ENCODE results near the gene ZNF26.

The ZNF26 gene

DNA sequence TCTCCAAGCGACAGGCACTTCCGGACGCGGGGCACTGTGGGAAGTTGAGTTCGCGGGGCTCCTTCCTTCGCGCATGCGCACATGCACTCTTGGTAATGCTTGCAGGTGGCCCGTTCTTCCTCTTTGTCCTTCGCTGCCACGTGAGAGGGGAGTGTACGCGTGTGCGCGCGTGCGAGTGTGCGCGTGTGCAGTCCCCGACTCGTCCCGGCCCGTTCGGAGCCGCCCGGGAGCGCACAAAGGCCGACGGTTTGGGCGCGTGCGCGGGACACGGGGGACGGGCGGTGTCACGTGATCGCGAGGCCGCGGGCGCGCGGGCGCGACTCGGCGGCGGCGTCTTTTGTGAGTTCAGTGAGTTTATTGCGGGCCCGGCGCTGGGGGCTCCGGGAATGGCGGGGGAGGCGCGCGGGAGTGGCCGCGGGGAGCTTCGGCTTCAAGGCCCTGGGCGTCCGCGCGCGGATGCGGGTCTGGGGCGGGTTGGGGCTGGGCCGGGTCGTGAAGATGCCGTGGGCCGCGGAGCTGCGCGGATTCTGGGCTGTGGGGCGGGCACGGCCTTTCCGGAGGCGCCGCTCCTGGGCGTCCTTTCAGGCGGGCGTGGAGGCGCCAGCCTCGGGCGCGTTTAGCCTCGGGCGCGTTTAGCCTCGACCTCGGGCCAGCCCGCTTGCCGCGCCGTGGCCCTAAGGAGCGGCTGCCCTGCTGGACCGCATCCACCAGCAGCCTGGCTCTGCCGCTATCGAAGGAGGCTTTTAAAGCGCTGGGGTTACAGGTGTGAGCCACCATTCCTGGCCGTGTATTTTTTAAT, 51.2 kb downstream of the ZNF26 start, which contains the start of gene ZNF84:
TSS of gene ZNF84 (plus strand) at position 303 of the 799 bp plus-strand sequence. CDS start 3,959 bp downstream, outside the sequence.
- H3K9me3 ChIP-seq (ENCODE audit: low read length) = peaks cover 34% of the 10 kb centered on the region
- H3K9ac ChIP-seq (ENCODE audit: low read length) = peak within 1 kb of the TSS; percentile 59
- peaks cover 15% of the 10 kb centered on the region for H3K36me3 ChIP-seq (ENCODE audit: insufficient read depth, low read length)
- H3K27ac ChIP-seq (ENCODE audit: low read depth, low read length) = peak within 1 kb of the TSS; percentile 87
- peaks cover 4% of the 10 kb centered on the region for H3K4me1 ChIP-seq (ENCODE audit: insufficient read depth, low read length)
- peak within 1 kb of the TSS; percentile 48 to 67 for H3K4me3 ChIP-seq (ENCODE audit: low read depth in 1 of 2, low read length in 2 of 2)
- no peaks in the 10 kb centered on the region for H3K27me3 ChIP-seq (ENCODE audit: control insufficient read depth in 1 of 2, insufficient read depth in 2 of 2, low read length in 2 of 2)

DNA sequence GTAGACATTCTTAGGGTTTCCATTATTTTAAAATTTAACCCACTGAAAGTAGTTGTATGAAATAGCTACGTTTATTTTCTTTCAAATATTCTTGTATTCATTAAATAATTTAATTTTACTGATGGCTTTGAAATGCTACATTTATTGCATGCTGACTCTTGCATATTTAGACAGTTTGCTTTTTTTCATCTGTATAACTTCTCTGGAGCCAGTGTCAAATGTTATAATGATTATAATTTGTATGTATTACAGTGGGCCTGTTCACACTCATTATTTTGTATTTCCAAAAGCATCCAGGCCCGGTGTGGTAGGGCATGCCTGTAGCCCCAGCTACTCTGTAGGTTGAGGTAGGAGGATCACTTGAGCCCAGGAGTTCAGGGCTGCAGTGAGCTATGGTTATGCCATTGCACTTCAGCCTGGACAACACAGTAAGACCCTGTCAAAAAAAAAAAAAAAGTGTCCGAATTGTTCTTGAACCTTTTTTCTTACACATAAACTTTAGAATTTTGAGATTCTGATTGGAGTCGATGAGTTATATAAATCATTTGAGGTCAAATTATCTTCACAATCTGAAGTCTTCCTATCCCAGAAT, 52.0 kb downstream of the ZNF26 start:
- H3K9me3 ChIP-seq (ENCODE audit: low read length) = peaks cover 40% of the 10 kb centered on the region
- no peak overlapping the region for H3K9ac ChIP-seq (ENCODE audit: low read length)
- peaks cover 23% of the 10 kb centered on the region for H3K36me3 ChIP-seq (ENCODE audit: insufficient read depth, low read length)
- peaks cover 4% of the 10 kb centered on the region for H3K4me1 ChIP-seq (ENCODE audit: insufficient read depth, low read length)
- H3K4me3 ChIP-seq (ENCODE audit: low read depth in 1 of 2, low read length in 2 of 2) = peak overlapping the region; percentile 48 to 67
- peak overlapping the region; percentile 87 for H3K27ac ChIP-seq (ENCODE audit: low read depth, low read length)
- no peaks in the 10 kb centered on the region for H3K27me3 ChIP-seq (ENCODE audit: control insufficient read depth in 1 of 2, insufficient read depth in 2 of 2, low read length in 2 of 2)

DNA sequence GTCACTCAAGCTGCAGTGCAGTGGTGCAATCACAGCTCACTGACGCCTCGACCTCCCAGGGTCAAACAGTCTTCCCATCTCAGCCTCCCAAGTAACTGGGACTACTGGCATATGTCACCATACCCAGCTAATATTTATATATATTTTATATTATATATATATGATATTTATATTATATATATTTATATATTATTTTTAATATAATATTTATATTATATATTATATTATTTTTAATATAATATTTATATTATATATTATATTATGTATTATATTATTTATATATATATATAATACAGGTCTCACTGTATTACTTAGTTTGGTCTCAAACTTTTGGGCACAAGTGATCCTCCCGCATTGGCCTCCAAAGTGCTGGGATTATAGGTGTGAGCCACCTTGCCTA, 60.5 kb downstream of the ZNF26 start:
- no peak overlapping the region for H3K27ac ChIP-seq (ENCODE audit: low read depth, low read length)
- peak overlapping the region in 1 of 2 donors; percentile 10 for H3K4me3 ChIP-seq (ENCODE audit: low read depth in 1 of 2, low read length in 2 of 2)
- no peaks in the 10 kb centered on the region for H3K27me3 ChIP-seq (ENCODE audit: control insufficient read depth in 1 of 2, insufficient read depth in 2 of 2, low read length in 2 of 2)
- no peaks in the 10 kb centered on the region for H3K4me1 ChIP-seq (ENCODE audit: insufficient read depth, low read length)
- peaks cover 81% of the 10 kb centered on the region for H3K36me3 ChIP-seq (ENCODE audit: insufficient read depth, low read length)
- peaks cover 86% of the 10 kb centered on the region for H3K9me3 ChIP-seq (ENCODE audit: low read length)
- no peak overlapping the region for H3K9ac ChIP-seq (ENCODE audit: low read length)

DNA sequence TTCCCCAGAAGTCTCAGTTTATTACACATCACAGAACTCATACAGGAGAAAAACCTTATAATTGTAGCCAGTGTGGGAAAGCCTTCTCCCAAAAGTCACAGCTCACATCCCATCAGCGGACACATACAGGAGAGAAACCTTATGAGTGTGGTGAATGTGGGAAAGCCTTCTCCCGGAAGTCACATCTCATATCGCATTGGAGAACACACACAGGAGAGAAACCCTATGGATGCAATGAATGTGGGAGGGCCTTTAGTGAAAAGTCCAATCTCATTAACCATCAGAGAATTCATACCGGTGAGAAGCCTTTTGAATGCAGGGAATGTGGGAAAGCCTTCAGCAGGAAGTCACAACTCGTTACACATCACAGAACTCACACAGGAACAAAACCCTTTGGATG, 71.3 kb downstream of the ZNF26 start:
- Histone ChIP-seq H3K36me3 (ENCODE audit: insufficient read depth, low read length) (peaks cover 37% of the 10 kb centered on the region), H3K4me3 (ENCODE audit: low read depth in 1 of 2, low read length in 2 of 2) (peak overlapping the region; percentile 12 to 23), H3K27me3 (ENCODE audit: control insufficient read depth in 1 of 2, insufficient read depth in 2 of 2, low read length in 2 of 2) (no peaks in the 10 kb centered on the region), H3K9me3 (ENCODE audit: low read length) (peaks cover 81% of the 10 kb centered on the region), H3K9ac (ENCODE audit: low read length) (no peak overlapping the region), H3K27ac (ENCODE audit: low read depth, low read length) (no peak overlapping the region), H3K4me1 (ENCODE audit: insufficient read depth, low read length) (no peaks in the 10 kb centered on the region)

DNA sequence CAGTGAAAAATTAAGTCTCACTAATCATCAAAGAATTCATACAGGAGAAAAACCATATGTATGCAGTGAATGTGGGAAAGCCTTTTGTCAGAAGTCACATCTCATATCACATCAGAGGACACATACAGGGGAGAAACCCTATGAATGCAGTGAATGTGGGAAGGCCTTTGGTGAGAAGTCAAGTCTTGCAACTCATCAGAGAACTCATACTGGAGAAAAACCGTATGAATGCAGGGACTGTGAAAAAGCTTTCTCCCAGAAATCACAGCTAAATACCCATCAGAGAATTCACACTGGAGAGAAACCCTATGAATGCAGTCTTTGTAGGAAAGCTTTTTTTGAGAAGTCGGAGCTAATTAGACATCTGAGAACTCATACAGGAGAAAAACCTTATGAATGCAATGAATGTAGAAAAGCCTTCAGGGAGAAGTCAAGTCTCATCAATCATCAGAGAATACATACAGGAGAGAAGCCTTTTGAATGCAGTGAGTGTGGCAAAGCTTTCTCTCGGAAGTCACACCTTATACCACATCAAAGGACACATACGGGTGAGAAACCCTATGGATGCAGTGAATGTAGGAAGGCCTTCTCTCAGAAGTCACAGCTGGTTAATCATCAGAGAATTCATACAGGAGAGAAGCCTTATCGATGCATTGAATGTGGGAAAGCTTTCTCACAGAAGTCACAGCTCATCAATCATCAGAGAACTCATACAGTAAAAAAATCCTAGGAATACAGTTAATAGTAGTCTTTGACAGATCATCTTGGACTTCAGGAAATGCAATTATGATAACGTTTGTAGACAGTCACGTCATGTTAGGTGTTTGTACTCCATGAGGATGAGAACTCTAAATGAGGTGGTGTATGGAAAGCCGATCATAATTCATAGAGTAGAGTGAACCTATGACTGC, 72.3 kb downstream of the ZNF26 start:
- Histone ChIP-seq H3K27ac (ENCODE audit: low read depth, low read length) (no peak overlapping the region), H3K9ac (ENCODE audit: low read length) (no peak overlapping the region), H3K27me3 (ENCODE audit: control insufficient read depth in 1 of 2, insufficient read depth in 2 of 2, low read length in 2 of 2) (no peaks in the 10 kb centered on the region), H3K4me3 (ENCODE audit: low read depth in 1 of 2, low read length in 2 of 2) (peak overlapping the region; percentile 4 to 12), H3K4me1 (ENCODE audit: insufficient read depth, low read length) (no peaks in the 10 kb centered on the region), H3K9me3 (ENCODE audit: low read length) (peaks cover 81% of the 10 kb centered on the region), H3K36me3 (ENCODE audit: insufficient read depth, low read length) (peaks cover 27% of the 10 kb centered on the region)

DNA sequence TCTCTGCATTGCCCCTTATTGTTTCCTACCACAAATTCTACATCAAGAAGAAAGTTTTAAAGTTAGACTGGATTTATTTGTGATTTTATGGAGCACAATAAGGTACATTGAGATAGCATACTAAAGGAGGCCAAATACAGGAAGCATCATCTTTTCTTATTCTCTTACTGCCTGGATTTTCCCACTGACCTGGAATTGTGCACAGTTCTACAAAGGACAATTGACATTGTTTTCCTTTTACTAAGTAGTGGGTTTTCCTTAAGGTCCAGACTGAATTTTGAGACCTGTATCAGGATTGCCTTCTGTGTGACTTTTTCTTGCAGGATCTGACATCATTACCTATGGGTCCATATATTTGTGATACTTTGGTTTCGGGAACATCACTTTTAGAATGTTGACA, 75.8 kb downstream of the ZNF26 start:
- H3K9ac ChIP-seq (ENCODE audit: low read length) = no peak overlapping the region
- no peaks in the 10 kb centered on the region for H3K27me3 ChIP-seq (ENCODE audit: control insufficient read depth in 1 of 2, insufficient read depth in 2 of 2, low read length in 2 of 2)
- H3K4me3 ChIP-seq (ENCODE audit: low read depth in 1 of 2, low read length in 2 of 2) = no peak overlapping the region
- H3K36me3 ChIP-seq (ENCODE audit: insufficient read depth, low read length) = peaks cover 12% of the 10 kb centered on the region
- peaks cover 95% of the 10 kb centered on the region for H3K9me3 ChIP-seq (ENCODE audit: low read length)
- no peak overlapping the region for H3K27ac ChIP-seq (ENCODE audit: low read depth, low read length)
- H3K4me1 ChIP-seq (ENCODE audit: insufficient read depth, low read length) = no peaks in the 10 kb centered on the region

DNA sequence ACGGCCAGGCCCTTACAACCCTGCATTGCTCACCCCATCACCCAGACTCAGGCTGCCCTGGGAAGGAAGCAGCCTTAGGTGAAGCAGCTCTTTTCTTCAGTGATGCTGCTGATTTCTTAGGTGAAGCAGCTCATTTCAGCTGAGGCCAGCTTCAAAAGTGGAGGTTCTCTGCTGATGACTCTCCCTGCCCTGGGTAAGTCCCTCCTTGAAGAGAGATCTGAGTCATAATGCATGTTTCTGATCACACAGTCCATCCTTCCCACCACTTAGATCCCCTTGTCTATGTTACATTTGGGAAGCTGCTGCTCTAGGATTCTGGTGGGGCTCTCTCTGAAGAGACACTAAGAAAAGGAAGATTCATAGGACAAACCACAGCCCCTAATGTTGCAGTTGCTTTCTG, 77.4 kb downstream of the ZNF26 start:
- H3K4me3 ChIP-seq (ENCODE audit: low read depth in 1 of 2, low read length in 2 of 2) = peak overlapping the region in 1 of 2 donors; percentile 28
- no peak overlapping the region for H3K27ac ChIP-seq (ENCODE audit: low read depth, low read length)
- H3K27me3 ChIP-seq (ENCODE audit: control insufficient read depth in 1 of 2, insufficient read depth in 2 of 2, low read length in 2 of 2) = no peaks in the 10 kb centered on the region
- H3K9me3 ChIP-seq (ENCODE audit: low read length) = peaks cover 79% of the 10 kb centered on the region
- no peaks in the 10 kb centered on the region for H3K4me1 ChIP-seq (ENCODE audit: insufficient read depth, low read length)
- no peak overlapping the region for H3K9ac ChIP-seq (ENCODE audit: low read length)
- H3K36me3 ChIP-seq (ENCODE audit: insufficient read depth, low read length) = no peaks in the 10 kb centered on the region

DNA sequence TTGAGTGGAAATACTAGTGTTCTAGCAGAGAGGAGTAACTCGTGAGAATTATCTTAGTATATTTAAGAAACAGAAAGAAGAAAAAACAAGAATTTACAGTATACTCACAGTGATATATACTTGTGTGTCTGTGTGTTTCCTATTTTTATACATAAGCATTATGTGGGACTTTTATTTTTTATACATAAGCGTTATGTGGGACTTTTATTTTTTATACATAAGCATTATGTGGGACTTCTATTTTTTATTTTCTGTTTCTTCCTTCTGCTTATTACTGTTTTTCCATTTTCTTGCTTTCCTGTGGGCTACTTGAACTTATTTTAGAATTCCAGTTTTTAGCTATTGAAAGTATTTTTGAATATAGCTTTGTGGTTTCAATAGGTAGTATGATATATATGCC, 87.7 kb downstream of the ZNF26 start:
- H3K27me3 ChIP-seq (ENCODE audit: control insufficient read depth in 1 of 2, insufficient read depth in 2 of 2, low read length in 2 of 2) = no peaks in the 10 kb centered on the region
- peaks cover 18% of the 10 kb centered on the region for H3K9me3 ChIP-seq (ENCODE audit: low read length)
- H3K27ac ChIP-seq (ENCODE audit: low read depth, low read length) = no peak overlapping the region
- no peak overlapping the region for H3K9ac ChIP-seq (ENCODE audit: low read length)
- no peak overlapping the region for H3K4me3 ChIP-seq (ENCODE audit: low read depth in 1 of 2, low read length in 2 of 2)
- no peaks in the 10 kb centered on the region for H3K36me3 ChIP-seq (ENCODE audit: insufficient read depth, low read length)
- no peaks in the 10 kb centered on the region for H3K4me1 ChIP-seq (ENCODE audit: insufficient read depth, low read length)
